ENCODE measurements around the gene UPK1B. TPM values are rescaled to one million over a fixed set of nuclear protein-coding genes. Genes with fewer than 3 reads are reported as not detected.
A peak's percentile ranks its signal among the peaks of the same experiment; 100 is the strongest.

UPK1B gene
- total and polyA plus RNA-seq, 4 experiments from 2014 or later = not detected

DNA sequence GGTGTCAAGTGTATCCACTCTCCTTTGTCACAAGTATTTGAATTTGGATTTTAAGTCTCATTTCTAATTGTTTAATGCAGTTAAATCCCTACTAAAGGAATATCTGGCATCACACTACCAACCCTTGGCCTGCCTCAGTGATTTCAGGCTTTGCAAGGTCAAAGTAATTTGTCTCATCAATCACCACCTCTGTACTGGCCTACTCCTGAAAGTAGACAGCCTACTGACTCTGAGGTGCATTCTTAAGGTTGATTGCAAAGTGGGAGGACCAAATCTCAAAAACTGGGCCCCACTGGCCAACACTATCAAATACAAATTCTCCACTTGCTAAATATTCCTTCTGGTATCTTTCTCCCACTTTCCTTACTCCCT, 28.3 kb upstream of the UPK1B start:
- H3K36me3 Mint-ChIP-seq = no peaks in the 10 kb centered on the region

DNA sequence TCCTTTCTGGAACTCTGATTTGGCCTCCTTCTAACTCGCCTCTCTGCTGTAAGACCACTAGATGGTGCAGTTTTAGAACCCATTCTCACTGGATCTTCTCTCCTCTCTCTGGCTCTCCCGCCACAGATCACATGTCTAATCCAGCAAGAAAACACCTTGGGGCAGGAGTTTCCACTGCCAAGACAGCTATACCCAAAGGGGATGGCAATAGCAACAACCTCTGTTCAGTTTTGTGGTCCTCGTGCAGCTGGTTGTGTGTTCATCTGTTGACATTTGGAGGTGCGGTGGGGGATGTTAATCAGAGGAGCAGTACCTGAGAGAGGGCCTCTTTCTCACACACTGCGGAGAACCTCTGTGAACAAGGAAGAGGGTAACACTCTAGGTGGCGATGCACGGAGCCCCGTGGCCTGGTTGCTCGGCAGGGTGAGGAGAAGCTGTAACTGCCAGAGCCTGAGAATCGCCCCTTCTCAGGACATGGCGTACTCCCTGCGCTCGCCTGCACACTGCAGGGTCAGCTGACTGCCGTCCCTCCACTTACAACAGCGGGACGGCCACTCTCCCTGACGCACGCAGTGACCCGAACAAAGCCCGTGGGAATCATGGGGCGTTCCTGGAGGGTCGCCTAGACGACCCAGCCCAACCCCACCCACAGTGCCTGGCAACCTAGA, 27.8 kb upstream of the UPK1B start, which contains the start of gene TEX55:
TEX55 (plus strand) TSS at position 666 of the 668 bp plus-strand sequence. CDS start 25 bp downstream, outside the sequence.
- H3K27me3 Mint-ChIP-seq = no peaks in the 10 kb centered on the region
- DNase-seq = peak; percentile 11 to 40 (median 16)
- intact Hi-C loops (cut with micrococcal nuclease) = loop anchor here (1.0 kb wide), 1 partner anchor 208 kb away; no protein-coding TSS in a partner anchor
- Histone ChIP-seq H3K4me3 (ENCODE audit: low read length in 2 of 2) (no peak within 1 kb of the TSS), H3K27me3 (ENCODE audit: insufficient read depth, low read length) (no peaks in the 10 kb centered on the region), H3K36me3 (ENCODE audit: insufficient read depth, low read length) (no peaks in the 10 kb centered on the region), H3K27ac (ENCODE audit: low read depth, low read length) (no peak within 1 kb of the TSS), H3K4me1 (ENCODE audit: insufficient read depth, low read length) (no peaks in the 10 kb centered on the region), H3K9me3 (ENCODE audit: control insufficient read depth in 1 of 2, low read length in 2 of 2) (no peaks in the 10 kb centered on the region)
- CTCF ChIA-PET (ENCODE audit: partially characterized antibody) = interaction anchor here (0.6 to 4.7 kb wide), 6 partner anchors 95 to 535 kb away, joined by 3 to 42 read pairs (median 4); partner anchors contain the start of gene B4GALT4
- peak within 1 kb of the TSS in 2 of 7 donors; percentile 24 to 38 for H3K27ac Mint-ChIP-seq
- H3K9me3 Mint-ChIP-seq = no peaks in the 10 kb centered on the region
- no peak within 1 kb of the TSS for H3K4me3 Mint-ChIP-seq
- no peaks in the 10 kb centered on the region for H3K36me3 Mint-ChIP-seq
- H3K4me1 Mint-ChIP-seq = peaks cover 0 to 4% (median under 1%) of the 10 kb centered on the region in 4 donors
- POLR2A ChIA-PET (ENCODE audit: partially characterized antibody) = interaction anchor here (1.4 kb wide), 1 partner anchor 96 kb away, joined by 4 read pairs; the partner anchor contains the start of gene B4GALT4

More for the DNA sequence above, 28.3 kb upstream of the UPK1B start:
- CTCF ChIA-PET (ENCODE audit: partially characterized antibody) = interaction anchor here (1.7 to 4.7 kb wide), 2 partner anchors 95 to 208 kb away, joined by 4 to 42 read pairs; partner anchors contain the start of gene B4GALT4
- H3K27ac ChIP-seq (ENCODE audit: low read depth, low read length) = no peak overlapping the region
- no peaks in the 10 kb centered on the region for H3K9me3 ChIP-seq (ENCODE audit: control insufficient read depth in 1 of 2, low read length in 2 of 2)
- H3K9me3 Mint-ChIP-seq = no peaks in the 10 kb centered on the region
- peaks cover 0 to 4% (median under 1%) of the 10 kb centered on the region in 4 donors for H3K4me1 Mint-ChIP-seq
- no peak overlapping the region for H3K4me3 ChIP-seq (ENCODE audit: low read length in 2 of 2)
- no peaks in the 10 kb centered on the region for H3K36me3 ChIP-seq (ENCODE audit: insufficient read depth, low read length)
- peak overlapping the region in 1 of 7 donors; percentile 24 for H3K27ac Mint-ChIP-seq
- POLR2A ChIA-PET (ENCODE audit: partially characterized antibody) = no interaction called here
- no peak overlapping the region for H3K4me3 Mint-ChIP-seq
- DNase-seq = peak in 1 of 5 donors; percentile 2
- intact Hi-C loops (cut with micrococcal nuclease) = loop anchor here (1.0 kb wide), 1 partner anchor 208 kb away; no protein-coding TSS in a partner anchor
- no peaks in the 10 kb centered on the region for H3K27me3 ChIP-seq (ENCODE audit: insufficient read depth, low read length)
- no peaks in the 10 kb centered on the region for H3K4me1 ChIP-seq (ENCODE audit: insufficient read depth, low read length)
- H3K27me3 Mint-ChIP-seq = no peaks in the 10 kb centered on the region

- POLR2A ChIA-PET (ENCODE audit: partially characterized antibody) = interaction anchor here (1.4 kb wide), 1 partner anchor 94 kb away, joined by 4 read pairs; the partner anchor contains the start of gene B4GALT4
- Histone ChIP-seq H3K4me3 (ENCODE audit: low read length in 2 of 2) (no peak overlapping the region), H3K4me1 (ENCODE audit: insufficient read depth, low read length) (no peaks in the 10 kb centered on the region), H3K9me3 (ENCODE audit: control insufficient read depth in 1 of 2, low read length in 2 of 2) (no peaks in the 10 kb centered on the region), H3K36me3 (ENCODE audit: insufficient read depth, low read length) (no peaks in the 10 kb centered on the region), H3K27ac (ENCODE audit: low read depth, low read length) (no peak overlapping the region), H3K27me3 (ENCODE audit: insufficient read depth, low read length) (no peaks in the 10 kb centered on the region)
- H3K36me3 Mint-ChIP-seq = no peaks in the 10 kb centered on the region
- intact Hi-C loops (cut with micrococcal nuclease) = no loop called here
- DNase-seq = no peak
- no peaks in the 10 kb centered on the region for H3K27me3 Mint-ChIP-seq
- H3K9me3 Mint-ChIP-seq = no peaks in the 10 kb centered on the region
- CTCF ChIA-PET (ENCODE audit: partially characterized antibody) = interaction anchor here (1.8 to 4.7 kb wide), 3 partner anchors 94 to 534 kb away, joined by 4 to 42 read pairs (median 6); partner anchors contain the start of gene B4GALT4
- H3K4me1 Mint-ChIP-seq = peaks cover 0 to 4% (median under 1%) of the 10 kb centered on the region in 4 donors
- no peak overlapping the region for H3K4me3 Mint-ChIP-seq
- no peak overlapping the region for H3K27ac Mint-ChIP-seq
These were observed 26.6 kb upstream of the UPK1B start for GRCh38 chr3:119146578-119147375.

- no peak overlapping the region for H3K27ac ChIP-seq (ENCODE audit: low read depth, low read length)
- no peaks in the 10 kb centered on the region for H3K9me3 ChIP-seq (ENCODE audit: control insufficient read depth in 1 of 2, low read length in 2 of 2)
- Mint-ChIP-seq H3K27me3 (no peaks in the 10 kb centered on the region), H3K9me3 (no peaks in the 10 kb centered on the region), H3K27ac (no peak overlapping the region), H3K4me1 (peaks cover 0 to 4% (median under 1%) of the 10 kb centered on the region in 4 donors), H3K4me3 (no peak overlapping the region), H3K36me3 (no peaks in the 10 kb centered on the region)
- H3K36me3 ChIP-seq (ENCODE audit: insufficient read depth, low read length) = no peaks in the 10 kb centered on the region
- ChIA-PET CTCF (ENCODE audit: partially characterized antibody) (interaction anchor here (1.8 to 4.7 kb wide), 3 partner anchors 93 to 533 kb away, joined by 4 to 42 read pairs (median 6); partner anchors contain the start of gene B4GALT4), POLR2A (ENCODE audit: partially characterized antibody) (no interaction called here)
- intact Hi-C loops (cut with micrococcal nuclease) = no loop called here
- H3K27me3 ChIP-seq (ENCODE audit: insufficient read depth, low read length) = no peaks in the 10 kb centered on the region
- DNase-seq = no peak
- no peak overlapping the region for H3K4me3 ChIP-seq (ENCODE audit: low read length in 2 of 2)
- no peaks in the 10 kb centered on the region for H3K4me1 ChIP-seq (ENCODE audit: insufficient read depth, low read length)
These were observed 25.9 kb upstream of the UPK1B start for GRCh38 chr3:119147494-119147893.

- Mint-ChIP-seq H3K36me3 (no peaks in the 10 kb centered on the region), H3K9me3 (peaks cover 0 to 9% (median 6%) of the 10 kb centered on the region in 8 donors), H3K4me1 (peaks cover 0 to 4% (median under 1%) of the 10 kb centered on the region in 4 donors), H3K4me3 (no peak overlapping the region), H3K27me3 (peaks cover 0 to 2% of the 10 kb centered on the region in 2 donors), H3K27ac (peak overlapping the region in 1 of 7 donors; percentile 27)
- Histone ChIP-seq H3K27ac (ENCODE audit: low read depth, low read length) (no peak overlapping the region), H3K4me1 (ENCODE audit: insufficient read depth, low read length) (no peaks in the 10 kb centered on the region), H3K36me3 (ENCODE audit: insufficient read depth, low read length) (no peaks in the 10 kb centered on the region), H3K4me3 (ENCODE audit: low read length in 2 of 2) (no peak overlapping the region), H3K9me3 (ENCODE audit: control insufficient read depth in 1 of 2, low read length in 2 of 2) (no peaks in the 10 kb centered on the region), H3K27me3 (ENCODE audit: insufficient read depth, low read length) (no peaks in the 10 kb centered on the region)
- ChIA-PET POLR2A (ENCODE audit: partially characterized antibody) (no interaction called here), CTCF (ENCODE audit: partially characterized antibody) (interaction anchor here (0.6 to 1.2 kb wide), 2 partner anchors 89 to 93 kb away, joined by 3 to 4 read pairs; no protein-coding TSS in a partner anchor)
- intact Hi-C loops (cut with micrococcal nuclease) = no loop called here
- DNase-seq = no peak
These were observed 24.8 kb upstream of the UPK1B start for GRCh38 chr3:119148493-119149180.

DNA sequence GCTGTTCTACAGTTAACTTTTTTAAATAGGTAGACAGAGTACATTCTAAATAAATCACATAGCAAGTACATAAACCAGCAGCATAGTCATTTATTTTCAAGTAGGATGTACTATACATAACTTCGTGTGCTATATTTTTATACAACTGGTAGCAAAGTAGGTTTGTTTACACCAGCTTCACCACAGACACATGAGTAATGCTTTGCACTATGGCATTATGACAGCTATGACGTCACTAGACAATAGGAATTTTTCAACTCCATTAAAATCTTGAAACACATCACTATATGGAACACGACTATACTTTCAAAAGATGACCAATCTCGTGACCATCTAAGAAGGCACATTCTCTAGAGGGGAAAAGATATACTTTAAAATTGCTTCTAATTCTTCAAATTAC, 23.9 kb upstream of the UPK1B start:
- DNase-seq = no peak
- Histone ChIP-seq H3K4me3 (ENCODE audit: low read length in 2 of 2) (no peak overlapping the region), H3K27ac (ENCODE audit: low read depth, low read length) (no peak overlapping the region), H3K9me3 (ENCODE audit: control insufficient read depth in 1 of 2, low read length in 2 of 2) (no peaks in the 10 kb centered on the region), H3K36me3 (ENCODE audit: insufficient read depth, low read length) (no peaks in the 10 kb centered on the region), H3K27me3 (ENCODE audit: insufficient read depth, low read length) (no peaks in the 10 kb centered on the region), H3K4me1 (ENCODE audit: insufficient read depth, low read length) (no peaks in the 10 kb centered on the region)
- peaks cover 0 to 3% of the 10 kb centered on the region in 2 donors for H3K27me3 Mint-ChIP-seq
- CTCF ChIA-PET (ENCODE audit: partially characterized antibody) = interaction anchor here (1.2 kb wide), 1 partner anchor 92 kb away, joined by 4 read pairs; no protein-coding TSS in a partner anchor
- H3K27ac Mint-ChIP-seq = peak overlapping the region in 1 of 7 donors; percentile 73
- H3K36me3 Mint-ChIP-seq = peaks cover 0 to 1% of the 10 kb centered on the region in 2 donors
- POLR2A ChIA-PET (ENCODE audit: partially characterized antibody) = no interaction called here
- no peak overlapping the region for H3K4me3 Mint-ChIP-seq
- peaks cover 0 to 4% (median under 1%) of the 10 kb centered on the region in 4 donors for H3K4me1 Mint-ChIP-seq
- intact Hi-C loops (cut with micrococcal nuclease) = no loop called here
- peaks cover 0 to 18% (median 14%) of the 10 kb centered on the region in 8 donors for H3K9me3 Mint-ChIP-seq
